WTC11 (cell line): ENCODE data around the gene COG3. TPM values are rescaled to one million over a fixed set of nuclear protein-coding genes. Genes with fewer than 3 reads are reported as not detected.

ENCODE experiments used
- ATAC-seq: fragments of 200-7000 bp; cut with Tn5 transposase; 2 replicates; pipeline ENCODE4 v1.10.0; 2021; ENCODE audit warnings: mild to moderate bottlenecking, moderate library complexity
- CTCF ChIA-PET: fragments of 300-600 bp; sonication (Branson Sonifier 250); formaldehyde crosslinking; loops from one replicate; lab custom pipeline; 2021; ENCODE audit warnings: antibody characterized with exemption; lab: Charles Lee
- POLR2A ChIA-PET: fragments of 350-600 bp; sonication (Branson Sonifier 250); formaldehyde crosslinking; loops from one replicate; lab custom pipeline; 2021; ENCODE audit warnings: antibody characterized with exemption; lab: Charles Lee
- DNase-seq: peaks from one replicate; pipeline ENCODE4 v3.0.0; 2021; ENCODE audit warnings: low spot score
- H3K27ac Mint-ChIP-seq: 2 replicates; pipeline ENCODE4 v1.8.0; 2021; ENCODE audit warnings: mixed read lengths
- H3K27me3 Mint-ChIP-seq: 2 replicates; pipeline ENCODE4 v1.8.0; 2021; ENCODE audit warnings: low read depth, mild to moderate bottlenecking, moderate library complexity, mixed read lengths
- H3K36me3 Mint-ChIP-seq: 2 replicates; pipeline ENCODE4 v1.8.0; 2021; ENCODE audit warnings: mixed read lengths
- H3K4me1 Mint-ChIP-seq: 2 replicates; pipeline ENCODE4 v1.8.0; 2022; ENCODE audit warnings: mixed read lengths
- H3K4me3 Mint-ChIP-seq: 2 replicates; pipeline ENCODE4 v1.8.0; 2021; ENCODE audit warnings: mild to moderate bottlenecking, moderate library complexity, mixed read lengths
- H3K9me3 Mint-ChIP-seq: 2 replicates; pipeline ENCODE4 v1.8.0; 2021; ENCODE audit warnings: mixed read lengths
- ESRRA ChIP-seq: sonication (generic); formaldehyde crosslinking; IDR thresholded peaks from 2 replicates; pipeline ENCODE4 v1.8.1; 2022; ENCODE audit warnings: mild to moderate bottlenecking, missing genetic modification reagents, borderline replicate concordance
- FOXK1 ChIP-seq: sonication (generic); formaldehyde crosslinking; IDR thresholded peaks from 2 replicates; pipeline ENCODE4 v1.8.0; 2022; ENCODE audit warnings: mild to moderate bottlenecking, moderate library complexity, missing genetic modification reagents
- GRHL2 ChIP-seq: fragments of 250-450 bp; sonication (Bioruptor Pico); IDR thresholded peaks from 2 replicates; pipeline ENCODE4 v1.8.0; 2022; ENCODE audit warnings: mild to moderate bottlenecking, moderate library complexity; ENCODE audit not compliant: insufficient replicate concordance, severe bottlenecking
- IRF1 ChIP-seq: sonication (generic); formaldehyde crosslinking; IDR thresholded peaks from 2 replicates; pipeline ENCODE4 v1.8.0; 2023; ENCODE audit warnings: missing genetic modification reagents
- KAT7 ChIP-seq: sonication (generic); formaldehyde crosslinking; IDR thresholded peaks from 2 replicates; pipeline ENCODE4 v1.8.1; 2023; ENCODE audit warnings: missing genetic modification reagents, mild to moderate bottlenecking, borderline replicate concordance
- NR2C2 ChIP-seq: sonication (generic); formaldehyde crosslinking; IDR thresholded peaks from 2 replicates; pipeline ENCODE4 v1.8.0; 2022; ENCODE audit warnings: mild to moderate bottlenecking, missing genetic modification reagents
- PREB ChIP-seq: sonication (generic); formaldehyde crosslinking; IDR thresholded peaks from 2 replicates; pipeline ENCODE4 v1.8.1; 2022; ENCODE audit warnings: mild to moderate bottlenecking, missing genetic modification reagents, moderate library complexity, borderline replicate concordance
- SMAD3 ChIP-seq: sonication (generic); formaldehyde crosslinking; IDR thresholded peaks from 2 replicates; pipeline ENCODE4 v1.8.0; 2022; ENCODE audit warnings: missing genetic modification reagents, mild to moderate bottlenecking, borderline replicate concordance
- SMAD4 ChIP-seq: sonication (generic); formaldehyde crosslinking; IDR thresholded peaks from 2 replicates; pipeline ENCODE4 v1.8.0; 2022; ENCODE audit warnings: mild to moderate bottlenecking, missing genetic modification reagents
- SOX15 ChIP-seq: fragments of 250-450 bp; sonication (Bioruptor Pico); IDR thresholded peaks from 2 replicates; pipeline ENCODE4 v1.9.0; 2021; ENCODE audit warnings: mild to moderate bottlenecking
- SP1 ChIP-seq: sonication (generic); formaldehyde crosslinking; conservative IDR thresholded peaks from 2 replicates; pipeline ENCODE4 v1.8.1; 2022; ENCODE audit warnings: missing genetic modification reagents
- USF2 ChIP-seq: sonication (generic); formaldehyde crosslinking; IDR thresholded peaks from 2 replicates; pipeline ENCODE4 v1.8.1; 2023; ENCODE audit warnings: mild to moderate bottlenecking, missing genetic modification reagents, moderate library complexity
- ZNF425 ChIP-seq: fragments of 250-450 bp; sonication (Bioruptor Pico); conservative IDR thresholded peaks from 2 replicates; pipeline ENCODE4 v1.9.0; 2021; ENCODE audit warnings: mild to moderate bottlenecking
- total RNA-seq: library from RNA; stranded (reverse); gene quantifications from 3 replicates; pipeline ENCODE4 v1.2.3, GENCODE V29; 2021
- TF ChIP-seq, protein P1 (sequence below): sonication (generic); formaldehyde crosslinking; IDR thresholded peaks from 2 replicates; pipeline ENCODE4 v1.8.0; 2022; ENCODE audit warnings: mild to moderate bottlenecking, missing genetic modification reagents

COG3 gene
- total RNA-seq, 1 experiment from 2014 or later = 21.6 TPM

GRCh38 chr13:45518525-45519245, 53.9 kb downstream of the COG3 start:
- CTCF ChIA-PET = no interaction called here
- no peak overlapping the region for H3K27ac Mint-ChIP-seq

GRCh38 chr13:45519493-45519892, 54.8 kb downstream of the COG3 start:
- Mint-ChIP-seq H3K4me1 (peaks cover 8% of the 10 kb centered on the region), H3K4me3 (no peak overlapping the region), H3K27me3 (no peaks in the 10 kb centered on the region), H3K27ac (no peak overlapping the region), H3K9me3 (no peaks in the 10 kb centered on the region), H3K36me3 (peaks cover 33% of the 10 kb centered on the region)
- ChIA-PET CTCF (no interaction called here), POLR2A (no interaction called here)
- DNase-seq (no peak), ATAC-seq (no peak)
- TF ChIP-seq SMAD4 (CRISPR knock-in tag) (no peak), ZNF425 (no peak), GRHL2 (CRISPR knock-in tag) (no peak), SP1 (CRISPR knock-in tag) (no peak), SMAD3 (CRISPR knock-in tag) (no peak), IRF1 (CRISPR knock-in tag) (no peak)

More at GRCh38 chr13:45518525-45519245, 53.9 kb downstream of the COG3 start:
- no peak for TF ChIP-seq FOXK1
- H3K9me3 Mint-ChIP-seq = no peaks in the 10 kb centered on the region
- H3K36me3 Mint-ChIP-seq = peaks cover 33% of the 10 kb centered on the region
- ATAC-seq (no peak), DNase-seq (no peak)
- no peaks in the 10 kb centered on the region for H3K4me1 Mint-ChIP-seq
- no peak overlapping the region for H3K4me3 Mint-ChIP-seq
- POLR2A ChIA-PET = no interaction called here
- no peaks in the 10 kb centered on the region for H3K27me3 Mint-ChIP-seq

DNA sequence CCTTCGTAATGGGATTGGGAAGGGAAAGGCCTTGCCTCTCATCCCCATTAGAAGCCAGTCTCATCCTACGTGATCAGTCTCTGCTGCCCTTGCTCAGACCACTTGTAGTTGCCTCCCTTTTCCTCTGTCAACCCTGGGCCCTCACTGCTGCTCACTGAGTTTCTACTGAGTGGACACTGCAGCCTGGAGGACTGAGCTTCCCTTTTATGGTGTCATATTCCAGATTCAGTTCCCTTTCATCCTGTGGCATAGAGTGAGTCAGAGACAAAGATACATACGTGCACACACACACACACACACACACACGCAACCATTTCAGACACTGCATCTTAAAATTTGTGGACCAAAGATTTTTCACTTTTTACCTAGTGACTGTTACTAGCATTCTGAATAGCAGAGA, 56.6 kb downstream of the COG3 start:
- H3K4me1 Mint-ChIP-seq = peaks cover 16% of the 10 kb centered on the region
- no peak overlapping the region for H3K4me3 Mint-ChIP-seq
- ATAC-seq = no peak
- H3K36me3 Mint-ChIP-seq = peaks cover 37% of the 10 kb centered on the region
- POLR2A ChIA-PET = no interaction called here
- TF ChIP-seq SMAD4 (CRISPR knock-in tag) (no peak), NR2C2 (CRISPR knock-in tag) (no peak), SOX15 (no peak), KAT7 (no peak), ESRRA (CRISPR knock-in tag) (no peak), USF2 (CRISPR knock-in tag) (no peak), PREB (no peak)
- TF ChIP-seq, protein P1, sequence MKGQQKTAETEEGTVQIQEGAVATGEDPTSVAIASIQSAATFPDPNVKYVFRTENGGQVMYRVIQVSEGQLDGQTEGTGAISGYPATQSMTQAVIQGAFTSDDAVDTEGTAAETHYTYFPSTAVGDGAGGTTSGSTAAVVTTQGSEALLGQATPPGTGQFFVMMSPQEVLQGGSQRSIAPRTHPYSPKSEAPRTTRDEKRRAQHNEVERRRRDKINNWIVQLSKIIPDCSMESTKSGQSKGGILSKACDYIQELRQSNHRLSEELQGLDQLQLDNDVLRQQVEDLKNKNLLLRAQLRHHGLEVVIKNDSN = no peak
- H3K27me3 Mint-ChIP-seq = no peaks in the 10 kb centered on the region
- H3K27ac Mint-ChIP-seq = no peak overlapping the region
- no peaks in the 10 kb centered on the region for H3K9me3 Mint-ChIP-seq
- DNase-seq = no peak
- CTCF ChIA-PET = no interaction called here
